Stimulated activated CD4-positive, alpha-beta T cell treated with anti-CD3 and anti-CD28 coated beads, Interleukin-15, amount 100 ng/mL, for 24 hours (primary cell): ENCODE results near the gene ZNF79.

ENCODE experiments used
- DNase-seq: peaks from one replicate; pipeline ENCODE4 v3.0.0-alpha.2; 2020

ZNF79 gene

DNA sequence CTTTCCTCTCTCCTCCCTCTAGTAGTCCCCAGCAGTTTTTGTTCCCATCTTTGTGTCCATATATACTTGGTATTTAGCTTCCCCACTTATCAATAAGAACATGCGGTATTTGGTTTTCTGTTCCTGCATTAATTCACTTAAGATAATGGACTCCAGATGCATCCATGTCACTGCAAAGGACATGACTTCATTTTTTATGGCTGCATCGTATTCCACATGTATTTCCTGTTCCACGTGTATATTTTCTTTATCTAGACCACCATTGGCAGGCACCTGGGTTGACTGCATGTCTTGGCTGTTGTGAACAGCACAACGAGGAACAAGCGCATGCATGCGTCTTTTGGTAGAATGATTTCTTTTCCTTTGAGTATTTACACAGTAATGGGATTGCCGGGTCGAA, 6.2 kb downstream of the ZNF79 start:
- no peak for DNase-seq

DNA sequence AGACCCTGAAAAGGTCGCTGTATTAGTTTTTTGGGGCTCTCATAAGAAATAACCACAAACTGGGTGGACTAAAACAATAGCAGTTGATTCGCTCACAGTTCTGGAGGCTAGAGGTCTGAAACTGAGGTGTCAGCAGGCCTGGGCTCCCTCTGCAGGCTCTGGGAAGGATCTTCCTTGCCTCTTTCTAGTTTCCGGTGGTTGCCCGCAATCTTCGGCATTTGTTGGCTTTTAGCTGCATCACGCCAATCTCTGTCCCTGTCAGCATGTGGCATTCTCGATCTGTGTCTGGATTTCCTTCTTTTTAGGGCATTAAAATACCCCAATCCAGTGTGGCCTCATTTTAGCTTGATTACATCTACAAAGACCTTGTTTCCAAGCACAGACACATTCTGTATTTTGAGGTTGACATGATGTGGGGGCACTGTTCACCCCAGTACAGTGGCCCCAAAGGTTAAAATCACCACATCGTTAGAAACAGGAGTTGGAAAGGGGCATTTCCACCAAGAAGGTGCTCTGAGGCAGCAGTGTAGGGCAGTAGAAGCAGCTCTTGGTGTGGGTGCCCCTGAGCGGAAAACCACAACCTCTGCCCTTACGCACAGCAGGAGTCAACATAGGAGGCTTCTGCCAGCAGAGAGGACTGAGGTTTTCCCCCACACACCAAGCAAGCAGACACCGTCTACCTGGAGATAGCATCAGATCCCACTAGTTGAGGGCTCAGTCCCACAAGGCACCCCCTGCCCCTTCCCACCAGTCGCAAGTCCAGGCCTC, 13.5 kb downstream of the ZNF79 start:
- peak; percentile 19 for DNase-seq

DNA sequence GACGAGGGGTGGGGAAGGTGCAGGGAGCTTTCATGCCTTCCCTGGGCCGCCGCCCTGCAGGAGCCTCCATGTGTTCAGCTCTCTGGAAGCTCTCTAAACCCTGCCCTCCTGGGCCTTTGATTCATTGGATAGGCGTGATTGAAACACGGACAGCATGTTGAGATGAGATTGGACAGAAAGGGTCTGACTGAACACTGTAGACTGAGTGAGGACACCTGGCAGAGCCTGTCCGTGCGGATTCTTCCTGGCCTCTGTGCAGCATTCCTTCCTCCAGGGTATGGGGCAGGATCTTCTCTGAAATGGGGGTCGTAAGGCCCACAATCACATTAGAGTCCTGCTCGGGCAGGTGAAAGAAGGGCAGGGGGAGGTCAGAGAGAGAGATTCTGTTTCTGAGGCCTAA, 14.2 kb downstream of the ZNF79 start:
- no peak for DNase-seq

DNA sequence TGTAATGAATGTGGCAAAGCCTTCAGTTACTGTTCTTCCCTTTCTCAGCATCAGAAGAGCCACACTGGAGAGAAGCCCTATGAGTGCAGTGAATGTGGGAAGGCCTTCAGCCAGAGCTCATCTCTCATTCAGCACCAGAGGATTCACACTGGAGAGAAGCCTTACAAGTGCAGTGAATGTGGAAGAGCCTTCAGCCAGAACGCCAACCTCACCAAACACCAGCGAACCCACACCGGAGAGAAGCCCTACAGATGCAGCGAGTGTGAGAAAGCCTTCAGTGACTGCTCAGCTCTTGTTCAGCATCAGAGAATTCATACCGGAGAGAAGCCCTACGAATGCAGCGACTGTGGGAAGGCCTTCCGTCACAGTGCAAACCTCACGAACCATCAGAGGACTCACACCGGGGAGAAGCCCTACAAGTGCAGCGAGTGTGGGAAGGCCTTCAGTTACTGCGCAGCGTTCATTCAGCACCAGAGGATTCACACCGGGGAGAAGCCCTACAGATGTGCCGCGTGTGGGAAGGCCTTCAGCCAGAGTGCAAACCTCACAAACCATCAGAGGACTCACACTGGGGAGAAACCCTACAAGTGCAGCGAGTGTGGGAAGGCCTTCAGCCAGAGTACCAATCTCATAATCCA, 20.2 kb downstream of the ZNF79 start:
- peak; percentile 54 for DNase-seq

DNA sequence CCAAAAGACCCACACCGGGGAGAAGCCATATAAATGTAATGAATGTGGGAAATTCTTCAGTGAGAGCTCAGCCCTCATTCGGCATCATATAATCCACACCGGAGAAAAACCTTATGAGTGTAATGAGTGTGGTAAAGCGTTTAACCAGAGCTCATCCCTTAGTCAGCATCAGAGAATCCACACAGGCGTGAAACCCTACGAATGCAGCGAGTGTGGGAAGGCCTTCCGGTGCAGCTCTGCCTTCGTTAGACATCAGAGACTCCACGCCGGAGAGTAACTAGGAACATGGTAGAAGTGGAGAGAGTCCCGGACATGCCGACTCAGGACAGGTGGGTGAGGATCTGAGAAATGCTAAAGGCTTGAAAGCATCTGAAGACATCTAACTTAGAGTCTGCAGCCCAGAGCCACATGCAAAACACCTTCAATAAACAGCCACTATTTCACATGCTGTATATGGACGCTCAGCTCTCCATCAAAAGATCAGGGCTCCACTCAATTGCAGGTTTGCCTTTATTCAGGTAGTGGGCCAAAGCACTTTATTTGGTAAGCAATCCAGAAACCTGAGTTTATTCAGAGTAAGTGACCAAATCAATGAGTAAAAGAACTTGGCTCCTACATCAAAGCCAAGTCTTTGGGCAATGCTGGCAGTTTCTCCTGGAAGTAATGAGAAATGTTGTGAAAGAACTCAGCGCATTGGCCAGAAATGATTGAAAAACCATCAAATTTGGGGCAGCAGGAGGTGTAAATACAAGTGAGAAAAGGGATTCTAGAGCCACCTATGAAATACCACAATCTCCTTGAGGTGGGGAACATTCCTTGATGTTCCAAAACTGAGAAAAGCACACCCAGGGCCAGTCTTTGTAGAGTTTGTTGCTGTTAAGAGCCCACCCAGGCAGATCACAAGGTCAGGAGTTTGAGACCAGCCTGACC, 21.0 kb downstream of the ZNF79 start:
- peak; percentile 55 for DNase-seq

DNA sequence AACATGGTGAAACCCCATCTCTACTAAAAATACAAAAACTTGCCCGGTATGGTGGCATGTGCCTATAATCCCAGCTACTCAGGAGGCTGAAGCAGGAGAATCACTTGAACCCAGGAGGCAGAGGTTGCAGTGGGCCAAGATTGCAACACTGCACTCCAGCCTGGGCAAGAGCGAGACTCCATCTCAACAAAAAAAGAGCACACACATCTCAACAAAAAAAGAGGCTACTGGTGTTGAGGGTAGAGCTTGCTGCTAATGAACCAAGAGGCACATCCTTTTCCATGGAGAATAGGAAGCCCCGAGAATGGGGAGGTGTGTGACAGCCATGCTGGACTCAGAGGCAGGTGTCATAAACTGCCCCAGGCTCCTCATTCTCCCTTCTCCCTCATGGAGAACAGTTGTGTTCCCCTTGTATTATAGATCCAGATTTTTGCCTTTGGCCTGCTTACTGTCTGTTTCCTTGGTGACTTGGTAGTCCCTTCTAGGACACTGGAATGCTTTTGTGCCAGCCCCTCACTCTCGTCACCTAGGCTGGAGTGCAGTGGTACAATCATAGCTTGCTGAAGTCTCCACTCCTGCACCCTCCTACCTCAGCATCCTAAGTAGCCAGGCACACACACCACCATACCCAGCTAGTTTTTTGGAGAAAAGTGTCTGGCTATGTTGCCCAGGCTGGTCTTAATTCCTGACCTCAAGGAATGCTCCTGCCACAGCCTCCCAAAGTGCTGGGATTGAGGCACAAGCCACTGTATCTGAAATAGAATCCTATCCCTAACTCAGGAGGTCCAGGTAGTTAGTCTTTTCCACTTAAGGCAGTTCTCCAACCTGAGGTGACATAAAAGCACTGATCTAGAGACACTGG, 21.9 kb downstream of the ZNF79 start:
- peak; percentile 44 for DNase-seq

DNA sequence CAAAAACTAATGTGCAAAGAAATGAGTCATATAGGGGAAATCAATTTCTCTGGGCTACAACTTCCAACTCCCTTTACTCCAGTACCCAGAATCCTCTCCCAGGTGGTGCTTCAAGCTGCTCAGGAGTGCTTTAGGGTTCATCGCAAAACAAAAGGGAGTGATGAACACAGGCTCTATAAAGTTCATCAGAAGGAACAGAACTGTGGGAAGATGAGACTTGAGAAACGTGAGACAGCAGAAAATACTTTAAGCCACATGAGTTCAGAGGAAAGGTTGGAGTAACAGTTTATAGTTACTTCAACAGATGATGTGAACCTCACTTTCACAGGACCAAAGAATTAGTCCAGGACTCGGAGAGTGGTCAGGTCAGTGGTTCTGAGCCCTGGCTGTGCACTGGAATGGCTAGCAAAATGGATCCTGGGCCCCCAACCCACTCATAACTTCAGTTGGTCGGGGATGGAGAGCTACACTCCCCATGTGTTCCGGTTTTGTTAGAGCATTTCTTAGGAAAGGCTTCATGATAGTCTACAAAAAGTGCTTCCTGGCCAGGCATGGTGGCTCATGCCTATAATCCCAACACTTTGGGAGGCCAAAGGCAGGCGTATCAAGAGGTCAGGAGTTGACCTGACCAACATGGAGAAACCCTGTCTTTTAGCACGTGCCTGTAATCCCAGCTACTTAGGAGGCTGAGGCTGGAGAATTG, 22.7 kb downstream of the ZNF79 start:
- peak; percentile 19 for DNase-seq

DNA sequence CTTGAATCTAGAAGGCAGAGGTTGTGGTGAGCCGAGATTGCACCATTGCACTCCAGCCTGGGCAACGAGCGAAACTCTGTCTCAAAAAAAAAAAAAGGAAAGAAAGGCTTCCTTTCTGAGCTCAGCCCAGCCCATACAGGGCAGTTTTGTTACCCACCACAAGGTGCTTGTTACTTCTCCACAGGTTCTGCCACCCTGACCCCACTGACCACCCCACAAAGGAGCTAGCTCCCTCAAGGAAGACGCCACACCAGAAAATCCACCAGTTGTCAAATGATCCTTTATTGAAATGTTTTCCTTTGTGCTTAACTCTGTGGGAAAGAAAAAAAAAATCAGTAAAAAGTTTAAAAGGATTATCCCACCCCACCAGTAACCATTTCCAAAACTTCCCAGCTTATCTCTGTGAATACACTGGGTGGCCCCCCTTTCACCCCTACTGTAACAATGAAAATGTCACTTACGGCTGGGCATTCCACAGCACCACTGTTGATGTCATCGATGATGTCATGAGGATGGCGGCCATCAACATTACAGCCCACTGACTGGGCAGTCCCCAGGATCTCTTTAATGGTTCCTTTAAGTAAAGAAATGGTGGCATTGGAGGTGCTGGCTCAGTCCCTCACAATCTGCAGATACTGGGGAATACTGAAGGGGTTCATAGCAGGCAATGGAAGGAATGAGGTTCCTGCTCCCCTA, 23.4 kb downstream of the ZNF79 start:
- DNase-seq, result peak; percentile 39

DNA sequence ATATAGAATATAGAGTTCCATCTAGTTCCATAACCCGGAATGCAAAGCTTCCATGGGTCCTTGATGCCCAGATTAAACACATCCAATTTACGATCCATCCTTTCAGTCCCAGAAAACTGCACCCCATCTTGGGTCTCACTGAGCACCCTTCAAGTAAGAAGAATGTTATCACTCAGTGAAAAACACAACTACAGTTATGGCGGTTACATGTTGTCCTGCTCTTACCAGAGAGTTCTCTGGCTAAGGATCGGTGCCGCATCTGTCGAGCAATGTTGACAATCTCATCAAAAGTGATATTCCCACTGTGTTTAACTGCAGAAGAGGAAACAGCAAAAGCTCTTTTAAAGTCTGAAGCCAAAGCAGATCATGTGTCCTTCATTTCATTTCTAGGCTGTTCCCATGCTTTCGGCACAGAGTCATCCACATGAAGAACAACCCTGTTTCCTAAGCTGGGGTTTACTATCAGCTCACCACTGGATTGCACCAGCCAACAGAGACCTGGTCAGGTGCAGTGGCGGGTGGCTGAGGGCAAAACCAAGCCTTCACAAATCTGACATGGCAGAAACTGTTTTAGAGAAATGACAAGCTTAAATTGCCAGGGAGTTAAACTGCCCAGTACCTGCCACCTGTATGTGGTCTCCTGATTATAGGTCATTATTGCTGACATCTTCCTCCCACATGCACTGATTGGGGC, 24.1 kb downstream of the ZNF79 start:
- peak; percentile 30 for DNase-seq

DNA sequence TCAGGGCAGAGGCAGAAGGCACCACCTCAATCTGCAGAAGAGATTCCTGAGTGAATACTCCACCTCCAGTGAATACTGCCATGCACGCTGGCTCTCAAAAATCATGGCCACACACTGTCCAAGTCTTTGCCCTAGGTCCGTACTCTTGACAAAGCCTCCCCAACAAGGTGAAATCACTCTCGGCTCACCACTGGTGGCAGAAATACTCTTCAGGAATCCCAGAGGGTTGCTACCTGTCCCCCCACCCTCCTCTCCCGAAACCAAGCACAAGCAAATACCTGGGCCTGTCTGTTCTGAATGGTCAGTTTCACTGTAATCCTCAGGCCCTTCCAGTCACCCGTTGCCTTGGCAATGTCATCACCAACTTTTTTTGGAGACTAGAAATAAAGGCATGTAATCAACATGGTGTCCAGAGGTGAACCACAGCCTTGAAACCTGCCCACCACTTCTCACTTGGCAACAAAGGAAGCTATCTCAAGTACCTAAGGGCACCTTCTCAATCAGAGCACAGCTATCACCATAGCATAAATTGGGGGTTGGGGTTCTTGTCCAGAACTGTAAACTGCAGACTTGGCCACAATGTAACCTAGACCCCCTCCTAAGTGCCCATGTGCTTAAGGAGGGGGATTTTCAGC, 25.3 kb downstream of the ZNF79 start:
- DNase-seq, result peak; percentile 24

DNA sequence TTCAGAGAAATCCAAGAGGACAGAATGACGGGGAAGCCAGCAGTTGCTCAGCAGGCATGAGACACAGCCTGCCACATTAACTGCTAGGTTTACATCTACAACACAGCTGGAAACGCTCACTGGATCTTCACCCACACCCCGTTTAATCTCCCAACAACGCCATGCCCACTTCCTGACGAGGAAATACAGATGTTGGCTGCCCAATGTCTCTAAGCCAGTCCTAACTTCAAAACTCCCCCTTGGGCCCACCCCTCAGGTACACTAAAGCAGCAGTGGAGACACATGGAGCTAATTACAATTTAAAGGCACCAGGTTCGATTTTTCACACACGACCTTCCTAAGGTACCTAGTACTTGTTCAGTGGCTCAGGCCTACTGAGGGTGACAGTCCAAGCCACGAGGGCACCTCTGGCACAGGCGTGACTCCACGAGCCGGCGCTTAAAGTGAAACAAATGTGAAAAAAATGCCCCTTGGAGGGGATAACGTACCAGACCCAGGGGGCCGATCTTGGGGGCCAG, 26.1 kb downstream of the ZNF79 start:
- DNase-seq, result peak; percentile 40

DNA sequence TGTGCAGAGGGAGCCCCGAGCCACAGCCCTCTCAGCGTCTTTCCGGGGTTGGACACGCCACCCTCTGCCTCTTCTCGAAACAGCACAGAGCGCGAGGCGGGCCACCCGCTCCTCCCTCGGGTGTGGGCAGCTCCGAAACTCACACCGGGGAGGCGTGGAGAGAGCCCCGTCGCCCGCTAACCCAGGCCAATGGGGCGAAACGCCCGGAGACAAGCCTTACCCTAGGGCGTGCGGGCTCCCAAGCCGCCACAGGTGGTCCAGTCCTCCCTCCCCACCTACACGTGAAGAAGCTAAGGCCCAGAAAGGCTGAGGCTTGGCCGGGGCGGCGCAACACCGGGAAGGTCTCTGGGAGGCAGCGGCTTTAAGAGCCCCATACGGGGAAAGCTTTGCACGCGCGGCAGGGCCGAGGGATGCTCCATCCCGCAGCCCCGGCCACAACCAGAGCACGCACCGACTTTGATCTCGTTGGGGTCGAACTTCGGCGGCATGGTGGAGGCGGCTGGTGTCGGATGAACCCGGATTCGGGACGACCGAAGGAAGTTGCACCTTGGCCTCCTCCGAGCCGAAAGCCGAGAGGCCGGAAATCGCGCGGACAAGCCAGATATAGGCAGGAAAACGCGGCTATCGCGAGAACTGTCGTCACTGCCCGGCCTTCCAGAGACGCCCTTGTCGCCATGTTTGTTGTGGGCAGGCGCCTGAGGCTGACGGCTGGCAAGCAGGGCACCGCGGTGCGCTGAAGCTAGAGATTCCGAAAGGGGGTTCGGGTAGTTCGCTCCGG, 26.8 kb downstream of the ZNF79 start, which contains the start of the genes LRSAM1 and RPL12:
LRSAM1 (plus strand) TSS at position 681 of the 778 bp plus-strand sequence. CDS start 3,018 bp downstream, outside the sequence.
RPL12 (minus strand) TSS at position 577 of the 778 bp plus-strand sequence; CDS start at position 488, 89 bp downstream.
- DNase-seq, result peak; percentile 97

DNA sequence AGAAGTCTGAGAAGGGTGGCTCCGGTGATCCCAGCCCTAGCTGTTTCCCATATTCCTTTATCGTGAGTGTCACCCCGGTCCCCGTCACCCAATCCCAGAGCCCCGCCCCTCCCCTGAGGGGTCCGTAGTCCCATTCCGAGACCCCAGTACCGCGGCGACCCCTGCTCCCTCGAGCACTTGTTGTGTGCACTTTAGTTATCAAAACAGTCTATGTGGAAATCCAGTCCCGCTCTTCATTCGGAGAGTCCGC, 27.4 kb downstream of the ZNF79 start:
- no peak for DNase-seq

DNA sequence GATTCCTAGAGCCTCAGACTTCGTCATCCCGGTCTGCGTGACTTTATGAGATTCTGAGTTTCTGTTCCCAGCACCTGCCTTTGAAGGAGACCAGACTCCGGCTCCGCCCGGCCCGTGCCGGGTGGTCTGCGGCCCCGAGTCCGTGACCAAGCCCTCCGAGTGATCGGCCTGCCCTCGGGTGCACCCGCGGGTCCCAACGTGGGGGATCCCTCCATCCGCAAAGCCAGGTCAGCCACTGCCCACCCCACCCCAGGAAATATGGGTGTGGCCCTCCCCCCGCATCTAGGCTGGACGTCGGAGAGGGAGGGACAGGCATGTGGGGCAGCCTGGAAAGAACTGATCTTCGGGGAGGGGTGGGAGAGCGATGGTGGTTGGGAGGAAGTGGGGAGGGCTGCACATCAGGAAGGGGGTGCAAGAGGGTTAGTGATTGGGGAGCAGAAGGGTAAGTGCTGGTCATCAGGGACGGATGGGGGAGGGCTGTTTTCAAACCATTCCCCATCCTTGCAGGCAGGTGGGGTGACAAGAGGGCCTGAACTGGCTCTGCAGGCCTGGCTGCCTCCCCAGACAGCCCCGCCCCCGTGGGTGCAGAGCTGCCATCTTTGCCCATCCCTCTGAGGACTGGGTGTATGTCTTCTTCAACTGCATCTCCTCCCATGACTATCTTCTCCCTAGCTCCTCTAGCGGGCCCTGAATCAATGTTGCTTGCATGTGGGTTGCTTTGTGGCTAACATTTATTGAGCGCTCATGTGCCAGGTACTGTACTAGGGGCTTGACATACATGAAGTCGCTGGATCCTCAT, 27.9 kb downstream of the ZNF79 start:
- peak; percentile 72 for DNase-seq

DNA sequence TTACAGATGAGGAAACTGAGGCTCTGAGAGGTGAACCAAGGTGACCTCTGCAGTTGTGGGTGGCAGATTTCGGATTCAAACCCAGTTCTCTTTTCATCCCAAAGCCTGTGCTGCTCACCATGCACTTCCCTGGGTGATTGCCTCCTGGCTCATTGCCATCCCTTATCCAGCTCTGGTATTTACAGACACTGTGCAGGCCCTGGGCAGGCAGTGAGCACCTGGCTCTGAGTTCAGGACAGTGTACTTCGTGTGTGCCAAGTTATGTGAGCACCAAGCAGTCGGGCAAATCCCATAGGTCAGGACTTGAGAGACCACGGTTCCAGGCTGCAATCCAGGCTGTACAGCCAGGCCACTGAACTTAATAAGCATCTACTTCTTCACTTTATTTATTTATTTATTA, 28.5 kb downstream of the ZNF79 start:
- no peak for DNase-seq

DNA sequence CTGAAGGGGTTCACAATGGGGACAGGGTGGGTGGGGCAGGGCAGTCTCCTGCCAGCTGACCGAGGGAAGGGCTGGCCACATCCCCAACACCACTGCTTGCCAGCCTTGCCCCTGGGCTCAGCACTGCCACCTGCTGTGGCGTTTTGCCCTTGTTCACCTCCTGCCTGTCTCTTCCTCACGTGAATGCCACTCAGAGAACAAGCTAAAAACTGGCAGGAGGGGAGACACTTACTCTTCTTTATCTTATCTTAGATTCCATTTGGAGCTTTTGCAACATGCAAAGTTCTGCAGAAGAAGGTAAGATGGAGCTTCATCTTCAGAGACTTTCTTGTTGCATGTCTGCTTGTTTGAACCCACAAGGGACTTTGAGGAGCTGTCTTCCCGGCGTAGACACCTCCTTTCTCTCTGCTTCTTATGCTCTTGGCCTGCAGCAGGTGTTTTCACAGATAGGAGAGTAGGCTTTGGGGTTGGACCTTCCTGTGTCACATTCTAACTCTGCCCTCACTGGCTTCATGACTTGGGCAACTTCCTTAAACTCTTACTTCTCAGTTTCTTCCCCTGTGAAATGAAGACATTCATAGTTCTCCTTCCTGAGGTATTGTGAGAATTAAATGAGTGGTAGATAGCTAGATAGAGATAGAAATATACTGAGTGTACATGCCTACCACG, 31.3 kb downstream of the ZNF79 start:
- DNase-seq, result peak; percentile 43

DNA sequence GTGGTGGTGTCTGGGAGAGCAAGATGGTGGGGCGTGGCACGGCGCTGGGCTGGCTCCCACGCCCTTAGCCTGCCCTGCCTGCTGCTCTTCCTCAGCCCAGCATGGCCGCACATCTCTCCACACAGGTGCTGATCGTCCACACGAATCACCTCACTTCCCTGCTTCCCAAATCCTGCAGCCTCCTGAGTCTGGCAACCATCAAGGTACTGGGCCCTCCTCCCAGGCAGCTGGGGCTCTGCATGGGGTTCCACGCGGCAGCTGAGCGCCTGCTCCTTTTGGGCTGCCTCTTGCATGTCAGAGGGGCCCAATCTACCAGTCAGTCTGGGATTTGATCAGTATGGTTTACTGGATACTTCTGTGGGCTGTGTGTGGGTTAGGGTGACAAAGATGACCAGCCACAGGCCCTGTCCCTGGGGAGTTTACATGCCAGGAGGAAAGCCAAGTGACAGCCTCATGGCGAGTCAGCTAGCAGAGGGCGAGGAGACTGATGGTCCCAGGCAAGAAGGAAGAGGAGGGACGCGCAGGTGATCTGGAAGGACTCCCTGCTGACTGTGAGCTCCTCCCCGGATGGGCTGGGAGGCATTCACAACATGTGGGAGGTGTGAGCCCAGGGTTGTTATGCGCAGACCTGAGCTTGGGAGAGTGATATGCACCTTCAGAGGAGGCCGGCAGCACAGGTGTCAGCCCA, 33.2 kb downstream of the ZNF79 start:
- DNase-seq, result no peak
